ENCODE results near the gene CACNB4. TPM values are rescaled to one million over a fixed set of nuclear protein-coding genes. Genes with fewer than 3 reads are reported as not detected.
A peak's percentile ranks its signal among the peaks of the same experiment; 100 is the strongest.

CACNB4 gene
- total and polyA plus RNA-seq, 2 of the 4 experiments (the other 2 are of a cell fraction): 0.12 to 0.36 TPM

GRCh38 chr2:151796774-151797173 lies 302.1 kb downstream of the CACNB4 start:
- H3K14ac ChIP-seq (replicated peaks; ENCODE audit: low read depth, low read length): no peak overlapping the region
- H3K79me1 ChIP-seq (ENCODE audit: low read depth in 1 of 2, low read length in 2 of 2): no peaks in the 10 kb centered on the region; a peak in 2 of 4 replicates
- no peak overlapping the region for H2AFZ ChIP-seq (replicated peaks; ENCODE audit: low read length, poor library complexity)
- H4K8ac ChIP-seq (ENCODE audit: low read depth in 2 of 2, low read length in 2 of 2): no peak overlapping the region
- H3K27ac ChIP-seq (ENCODE audit: insufficient read depth, low read length): no peak overlapping the region
- no peak overlapping the region for H4K5ac ChIP-seq (ENCODE audit: low read depth, low read length)
- no peak overlapping the region for H3K9ac ChIP-seq (ENCODE audit: low read depth, low read length)
- no peak overlapping the region for H3K18ac ChIP-seq (ENCODE audit: low read depth, low read length)
- no peaks in the 10 kb centered on the region for H3K27me3 ChIP-seq (ENCODE audit: control insufficient read depth, insufficient read depth, low read length)
- no peak overlapping the region for H2BK5ac ChIP-seq (ENCODE audit: low read depth, low read length, poor library complexity, severe bottlenecking)
- no peak for DNase-seq
- no peak overlapping the region for H3K4ac ChIP-seq (ENCODE audit: low read depth, low read length)
- intact Hi-C loops (cut with micrococcal nuclease): no loop called here
- H4K91ac ChIP-seq (ENCODE audit: insufficient read depth, low read depth, low read length): no peak overlapping the region
- H2BK20ac ChIP-seq (ENCODE audit: low read depth, low read length): no peak overlapping the region
- dilution Hi-C loops (cut with HindIII; ENCODE audit: low sequenced_read_pairs, unreplicated experiment): no loop called here
- TF ChIP-seq ELK1 (IDR thresholded peaks at IDR 0.05; ENCODE audit: borderline replicate concordance, low read depth, low read length) (no peak), USF2 (IDR thresholded peaks at IDR 0.05; ENCODE audit: low read depth, low read length) (no peak), MAFK (IDR thresholded peaks at IDR 0.05; ENCODE audit: low read depth, low read length) (no peak), POLR2A (IDR thresholded peaks at IDR 0.05; ENCODE audit: low read depth, low read length) (no peak), CHD1 (IDR thresholded peaks at IDR 0.05; ENCODE audit: low read depth, low read length) (no peak), RAD21 (IDR thresholded peaks at IDR 0.05; ENCODE audit: low read length) (no peak), CEBPB (IDR thresholded peaks at IDR 0.05; ENCODE audit: low read depth, low read length) (no peak), FOS (IDR thresholded peaks at IDR 0.05; ENCODE audit: low read depth, low read length) (no peak)
- H3K9me1 ChIP-seq (ENCODE audit: insufficient read depth, low read length): no peaks in the 10 kb centered on the region
- H4K20me1 ChIP-seq (ENCODE audit: insufficient read depth, low read length): no peaks in the 10 kb centered on the region; the same call in 1 of the 2 replicates
- H3K36me3 ChIP-seq (ENCODE audit: control insufficient read depth, insufficient read depth, low read length): peaks cover 1% of the 10 kb centered on the region; the same call in 1 of the 2 replicates
- H3K4me3 ChIP-seq (ENCODE audit: insufficient read depth, low read depth, low read length): no peak overlapping the region
- H3K4me2 ChIP-seq (ENCODE audit: low read depth, low read length): no peak overlapping the region
- no CpG with 5 or more reads among the region's 2 CpGs for WGBS, 2 experiments (ENCODE audit: extremely low coverage in 2 of 2, insufficient read length in 1 of 2)
- POLR2A ChIA-PET (ENCODE audit: unreplicated experiment): no interaction called here
- no peak overlapping the region for H2AK5ac ChIP-seq (ENCODE audit: low read depth, low read length)
- no peak for ATAC-seq (ENCODE audit: low read depth)
- no peak overlapping the region for H2AK9ac ChIP-seq (replicated peaks; ENCODE audit: low read depth, low read length, poor library complexity)
- no TSS peak for BruUV-seq (replicated peaks)
- no peaks in the 10 kb centered on the region for H3K9me3 ChIP-seq (ENCODE audit: control insufficient read depth, insufficient read depth, low read length)
- no peaks in the 10 kb centered on the region for H3K4me1 ChIP-seq (ENCODE audit: control insufficient read depth, insufficient read depth, low read length)
- H2BK120ac ChIP-seq (ENCODE audit: low read depth, low read length): no peak overlapping the region
- CTCF ChIA-PET: no interaction called here
- in situ Hi-C loops (cut with MboI; ENCODE audit: low sequenced_read_pairs): no loop called here
- H3K23ac ChIP-seq (ENCODE audit: low read depth, low read length): 0 out of 2 replicates have a peak overlapping the region, but pooled peaks have one; percentile 24
- no peak overlapping the region for H3K56ac ChIP-seq (ENCODE audit: extremely low read depth, insufficient read depth, low read length)
- H2BK15ac ChIP-seq (ENCODE audit: low read depth, low read length): no peak overlapping the region
